ENCODE measurements around the gene IRF7. TPM values are rescaled to one million over a fixed set of nuclear protein-coding genes. Genes with fewer than 3 reads are reported as not detected.
A peak's percentile ranks its signal among the peaks of the same experiment; 100 is the strongest.
"Not testable (repeated sequence)": the region's sequence is repeated elsewhere in the genome, so short reads cannot be mapped to it uniquely, and the experiment has no call there.

Gene IRF7
- total RNA-seq, 1 experiment from 2014 or later = 80.8 TPM

- H4K20me1 ChIP-seq (ENCODE audit: low read length) = no peaks in the 10 kb centered on the region
- H3K27me3 ChIP-seq (ENCODE audit: low read length) = no peaks in the 10 kb centered on the region
- BruUV-seq (replicated peaks) = no TSS peak
- CTCF ChIA-PET = no interaction called here
- POLR2A ChIA-PET (ENCODE audit: unreplicated experiment) = interaction anchor here (0.6 kb wide), 1 partner anchor 52 kb away, joined by 5 read pairs; no protein-coding TSS in a partner anchor
- H3K4me2 ChIP-seq (ENCODE audit: low read length) = no peak overlapping the region
- H3K9ac ChIP-seq (ENCODE audit: low read length) = no peak overlapping the region
- no peak overlapping the region for H3K27ac ChIP-seq (ENCODE audit: low read length)
- no peaks in the 10 kb centered on the region for H3K79me2 ChIP-seq (ENCODE audit: low read length)
- H3K4me1 ChIP-seq (ENCODE audit: insufficient read depth, low read length) = no peaks in the 10 kb centered on the region
- no peaks in the 10 kb centered on the region for H3K36me3 ChIP-seq (ENCODE audit: low read depth, low read length)
- H3K9me3 ChIP-seq (ENCODE audit: low read length) = no peaks in the 10 kb centered on the region
- no peak overlapping the region for H2AFZ ChIP-seq (ENCODE audit: low read length)
- ATAC-seq (no peak), DNase-seq (no peak)
- H3F3A ChIP-seq (ENCODE audit: low read length, unreplicated experiment) = no peaks in the 10 kb centered on the region
- no peak overlapping the region for H3K4me3 ChIP-seq (ENCODE audit: low read length)
- intact Hi-C loops (cut with micrococcal nuclease) = no loop called here
- no peaks in the 10 kb centered on the region for H3K9me2 ChIP-seq (replicated peaks; ENCODE audit: low read length)
- TF ChIP-seq CTCF (conservative IDR thresholded peaks at IDR 0.05; ENCODE audit: low read depth, low read length) (no peak), EZH2 (IDR thresholded peaks at IDR 0.05; ENCODE audit: low read length, unreplicated experiment) (no peak), EZH2phosphoT487 (IDR thresholded peaks at IDR 0.05; ENCODE audit: borderline replicate concordance, low read length) (no peak)
Measured at GRCh38 chr11:656426-656825, 40.7 kb upstream of the IRF7 start.

- Histone ChIP-seq H3K36me3 (ENCODE audit: low read depth, low read length) (no peaks in the 10 kb centered on the region), H3F3A (ENCODE audit: low read length, unreplicated experiment) (no peaks in the 10 kb centered on the region), H3K9me3 (ENCODE audit: low read length) (no peaks in the 10 kb centered on the region), H3K79me2 (ENCODE audit: low read length) (no peaks in the 10 kb centered on the region), H3K27ac (ENCODE audit: low read length) (no peak overlapping the region), H4K20me1 (ENCODE audit: low read length) (no peaks in the 10 kb centered on the region), H3K4me3 (ENCODE audit: low read length) (no peak overlapping the region), H3K9ac (ENCODE audit: low read length) (no peak overlapping the region), H2AFZ (ENCODE audit: low read length) (no peak overlapping the region), H3K27me3 (ENCODE audit: low read length) (no peaks in the 10 kb centered on the region), H3K9me2 (replicated peaks; ENCODE audit: low read length) (no peaks in the 10 kb centered on the region), H3K4me1 (ENCODE audit: insufficient read depth, low read length) (no peaks in the 10 kb centered on the region), H3K4me2 (ENCODE audit: low read length) (no peak overlapping the region)
- TF ChIP-seq EZH2phosphoT487 (IDR thresholded peaks at IDR 0.05; ENCODE audit: borderline replicate concordance, low read length) (no peak), CTCF (conservative IDR thresholded peaks at IDR 0.05; ENCODE audit: low read depth, low read length) (no peak), EZH2 (IDR thresholded peaks at IDR 0.05; ENCODE audit: low read length, unreplicated experiment) (no peak)
- CTCF ChIA-PET = no interaction called here
- ATAC-seq = peak; percentile 91
- POLR2A ChIA-PET (ENCODE audit: unreplicated experiment) = no interaction called here
- intact Hi-C loops (cut with micrococcal nuclease) = no loop called here
- no TSS peak for BruUV-seq (replicated peaks)
- DNase-seq = peak; percentile 42
Measured at GRCh38 chr11:655036-655726, 39.4 kb upstream of the IRF7 start.

DNA sequence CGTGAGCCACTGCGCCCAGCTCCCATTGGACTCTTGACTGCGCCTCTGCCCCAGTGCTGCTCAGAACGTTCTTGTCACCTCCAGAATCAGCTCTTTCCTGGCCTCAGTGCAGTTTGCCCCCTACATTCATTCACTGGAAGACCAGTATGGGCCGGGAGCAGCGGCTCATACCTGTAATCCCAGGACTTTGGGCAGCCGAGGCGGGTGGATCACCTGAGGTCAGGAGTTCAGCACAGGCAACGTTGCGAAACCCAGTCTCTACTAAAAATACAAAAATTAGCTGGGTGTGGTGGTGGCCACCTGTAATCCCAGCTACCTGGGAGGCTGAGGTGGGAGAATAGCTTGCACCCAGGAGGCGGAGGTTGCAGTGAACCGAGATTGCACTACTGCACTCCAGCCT lies 38.7 kb upstream of the IRF7 start:
- H3K27me3 ChIP-seq (ENCODE audit: low read length); DNase-seq; H2AFZ ChIP-seq (ENCODE audit: low read length); H3K9me3 ChIP-seq (ENCODE audit: low read length); H3K27ac ChIP-seq (ENCODE audit: low read length); H3K36me3 ChIP-seq (ENCODE audit: low read depth, low read length); BruUV-seq (replicated peaks); H3K79me2 ChIP-seq (ENCODE audit: low read length); H3K4me1 ChIP-seq (ENCODE audit: insufficient read depth, low read length); CTCF ChIA-PET; H4K20me1 ChIP-seq (ENCODE audit: low read length); intact Hi-C loops (cut with micrococcal nuclease); H3F3A ChIP-seq (ENCODE audit: low read length, unreplicated experiment); ATAC-seq; POLR2A ChIA-PET (ENCODE audit: unreplicated experiment); H3K4me2 ChIP-seq (ENCODE audit: low read length); H3K9me2 ChIP-seq (replicated peaks; ENCODE audit: low read length); H3K4me3 ChIP-seq (ENCODE audit: low read length); H3K9ac ChIP-seq (ENCODE audit: low read length): not testable (repeated sequence)
